ENCODE measurements around the gene LDB1. TPM values are rescaled to one million over a fixed set of nuclear protein-coding genes. Genes with fewer than 3 reads are reported as not detected.

LDB1 gene
- total RNA-seq, 1 experiment from 2014 or later, result 63.9 TPM

DNA sequence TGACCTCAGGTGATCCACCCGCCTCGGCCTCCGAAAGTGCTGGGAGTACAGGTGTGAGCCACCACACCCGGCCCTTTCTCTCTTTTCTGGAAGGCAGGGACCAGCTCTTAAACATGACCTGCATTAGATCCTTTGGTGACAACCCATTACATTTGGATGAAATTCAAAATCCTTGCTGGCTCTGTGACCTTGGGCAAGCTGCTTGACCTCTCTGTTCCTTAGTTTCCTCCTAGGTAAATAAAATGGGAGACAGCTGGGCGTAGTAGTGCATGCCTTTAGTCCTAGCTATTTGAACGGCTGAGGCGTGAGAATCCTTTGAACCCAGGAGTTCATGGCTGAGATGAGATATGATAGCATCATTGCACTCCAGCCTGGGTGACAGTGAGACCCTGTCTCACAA, 23.7 kb downstream of the LDB1 start:
- H3K4me3 ChIP-seq (replicated peaks in 1 of 2; ENCODE audit: low read depth in 1 of 2, low read length in 2 of 2), result no peak overlapping the region
- no peaks in the 10 kb centered on the region for H3K9me2 ChIP-seq (ENCODE audit: insufficient read depth)
- no peak overlapping the region for H2AFZ ChIP-seq (ENCODE audit: low read depth, low read length, poor library complexity, severe bottlenecking)
- no peak overlapping the region for H3K9ac ChIP-seq (ENCODE audit: low read length)
- H3K27ac ChIP-seq (ENCODE audit: low read depth, low read length), result no peak overlapping the region
- H4K20me1 ChIP-seq (ENCODE audit: insufficient read depth), result no peaks in the 10 kb centered on the region
- H3K9me3 ChIP-seq (ENCODE audit: control insufficient read depth in 1 of 2, insufficient read depth in 1 of 2, low read depth in 1 of 2, low read length in 2 of 2), result no peaks in the 10 kb centered on the region
- intact Hi-C loops (cut with micrococcal nuclease), result no loop called here
- no peaks in the 10 kb centered on the region for H3K36me3 ChIP-seq (ENCODE audit: control insufficient read depth in 1 of 2, insufficient read depth in 2 of 2, low read length in 2 of 2)
- no peaks in the 10 kb centered on the region for H3K79me2 ChIP-seq (ENCODE audit: insufficient read depth, low read length)
- ChIA-PET CTCF (no interaction called here), RAD21 (ENCODE audit: low non-redundant PET in 1 of 2, low total read pairs in 2 of 2, uncharacterized antibody in 2 of 2, unreplicated experiment in 2 of 2) (no interaction called here), POLR2A (no interaction called here)
- BruUV-seq (replicated peaks), result no TSS peak
- DNase-seq (ENCODE audit: low read depth, low spot score), result no peak
- no peak overlapping the region for H3K4me2 ChIP-seq (ENCODE audit: low read length)
- no peaks in the 10 kb centered on the region for H3K27me3 ChIP-seq (ENCODE audit: insufficient read depth, low read length)
- TF ChIP-seq EZH2 (IDR thresholded peaks at IDR 0.05), result no peak
- no peaks in the 10 kb centered on the region for H3K4me1 ChIP-seq (ENCODE audit: control insufficient read depth in 1 of 2, insufficient read depth in 2 of 2, low read length in 2 of 2)
- no peak for ATAC-seq

DNA sequence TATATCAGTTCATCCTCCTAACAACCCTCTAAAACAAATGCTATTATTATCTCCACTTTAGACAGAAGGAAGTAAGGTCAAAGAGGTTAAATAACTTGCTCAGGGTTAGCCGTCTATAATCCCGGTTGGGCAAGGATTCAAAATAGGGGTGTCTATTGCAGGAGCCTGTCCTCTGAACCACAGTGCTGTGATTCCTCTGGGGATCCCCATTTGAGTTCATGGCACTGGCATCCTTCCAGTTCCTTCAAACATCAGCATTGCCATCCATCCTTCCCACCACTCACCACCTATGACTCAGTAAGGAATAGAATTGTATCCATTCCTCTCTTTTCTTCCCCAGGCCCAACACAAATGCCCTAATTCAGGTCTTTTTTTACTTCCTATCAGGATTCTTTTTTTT, 29.4 kb downstream of the LDB1 start:
- no peaks in the 10 kb centered on the region for H3K27me3 ChIP-seq (ENCODE audit: insufficient read depth, low read length)
- no peak overlapping the region for H2AFZ ChIP-seq (ENCODE audit: low read depth, low read length, poor library complexity, severe bottlenecking)
- TF ChIP-seq, protein P1, sequence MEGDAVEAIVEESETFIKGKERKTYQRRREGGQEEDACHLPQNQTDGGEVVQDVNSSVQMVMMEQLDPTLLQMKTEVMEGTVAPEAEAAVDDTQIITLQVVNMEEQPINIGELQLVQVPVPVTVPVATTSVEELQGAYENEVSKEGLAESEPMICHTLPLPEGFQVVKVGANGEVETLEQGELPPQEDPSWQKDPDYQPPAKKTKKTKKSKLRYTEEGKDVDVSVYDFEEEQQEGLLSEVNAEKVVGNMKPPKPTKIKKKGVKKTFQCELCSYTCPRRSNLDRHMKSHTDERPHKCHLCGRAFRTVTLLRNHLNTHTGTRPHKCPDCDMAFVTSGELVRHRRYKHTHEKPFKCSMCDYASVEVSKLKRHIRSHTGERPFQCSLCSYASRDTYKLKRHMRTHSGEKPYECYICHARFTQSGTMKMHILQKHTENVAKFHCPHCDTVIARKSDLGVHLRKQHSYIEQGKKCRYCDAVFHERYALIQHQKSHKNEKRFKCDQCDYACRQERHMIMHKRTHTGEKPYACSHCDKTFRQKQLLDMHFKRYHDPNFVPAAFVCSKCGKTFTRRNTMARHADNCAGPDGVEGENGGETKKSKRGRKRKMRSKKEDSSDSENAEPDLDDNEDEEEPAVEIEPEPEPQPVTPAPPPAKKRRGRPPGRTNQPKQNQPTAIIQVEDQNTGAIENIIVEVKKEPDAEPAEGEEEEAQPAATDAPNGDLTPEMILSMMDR (IDR thresholded peaks at IDR 0.05 in 2 of 3, conservative IDR thresholded peaks at IDR 0.05 in 1 of 3; ENCODE audit: borderline replicate concordance in 1 of 3, insufficient read depth in 1 of 3, low read depth in 2 of 3, low read length in 2 of 3), result no peak
- TF ChIP-seq POLR2AphosphoS5 (IDR thresholded peaks at IDR 0.05; ENCODE audit: low read depth, low read length) (no peak), SIN3A (IDR thresholded peaks at IDR 0.05; ENCODE audit: low read depth) (no peak), FOSL1 (IDR thresholded peaks at IDR 0.05; ENCODE audit: low read depth) (no peak), ELF1 (IDR thresholded peaks at IDR 0.05; ENCODE audit: borderline replicate concordance, low read depth) (no peak), JUND (IDR thresholded peaks at IDR 0.05) (no peak), POLR2A (IDR thresholded peaks at IDR 0.05; ENCODE audit: borderline replicate concordance, extremely low read depth, insufficient read depth, insufficient read length) (no peak)
- TF ChIP-seq, protein P2, sequence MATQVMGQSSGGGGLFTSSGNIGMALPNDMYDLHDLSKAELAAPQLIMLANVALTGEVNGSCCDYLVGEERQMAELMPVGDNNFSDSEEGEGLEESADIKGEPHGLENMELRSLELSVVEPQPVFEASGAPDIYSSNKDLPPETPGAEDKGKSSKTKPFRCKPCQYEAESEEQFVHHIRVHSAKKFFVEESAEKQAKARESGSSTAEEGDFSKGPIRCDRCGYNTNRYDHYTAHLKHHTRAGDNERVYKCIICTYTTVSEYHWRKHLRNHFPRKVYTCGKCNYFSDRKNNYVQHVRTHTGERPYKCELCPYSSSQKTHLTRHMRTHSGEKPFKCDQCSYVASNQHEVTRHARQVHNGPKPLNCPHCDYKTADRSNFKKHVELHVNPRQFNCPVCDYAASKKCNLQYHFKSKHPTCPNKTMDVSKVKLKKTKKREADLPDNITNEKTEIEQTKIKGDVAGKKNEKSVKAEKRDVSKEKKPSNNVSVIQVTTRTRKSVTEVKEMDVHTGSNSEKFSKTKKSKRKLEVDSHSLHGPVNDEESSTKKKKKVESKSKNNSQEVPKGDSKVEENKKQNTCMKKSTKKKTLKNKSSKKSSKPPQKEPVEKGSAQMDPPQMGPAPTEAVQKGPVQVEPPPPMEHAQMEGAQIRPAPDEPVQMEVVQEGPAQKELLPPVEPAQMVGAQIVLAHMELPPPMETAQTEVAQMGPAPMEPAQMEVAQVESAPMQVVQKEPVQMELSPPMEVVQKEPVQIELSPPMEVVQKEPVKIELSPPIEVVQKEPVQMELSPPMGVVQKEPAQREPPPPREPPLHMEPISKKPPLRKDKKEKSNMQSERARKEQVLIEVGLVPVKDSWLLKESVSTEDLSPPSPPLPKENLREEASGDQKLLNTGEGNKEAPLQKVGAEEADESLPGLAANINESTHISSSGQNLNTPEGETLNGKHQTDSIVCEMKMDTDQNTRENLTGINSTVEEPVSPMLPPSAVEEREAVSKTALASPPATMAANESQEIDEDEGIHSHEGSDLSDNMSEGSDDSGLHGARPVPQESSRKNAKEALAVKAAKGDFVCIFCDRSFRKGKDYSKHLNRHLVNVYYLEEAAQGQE (IDR thresholded peaks at IDR 0.05; ENCODE audit: low read depth), result no peak
- H3K9me2 ChIP-seq (ENCODE audit: insufficient read depth), result no peaks in the 10 kb centered on the region
- no peak overlapping the region for H3K9ac ChIP-seq (ENCODE audit: low read length)
- no peak overlapping the region for H3K4me2 ChIP-seq (ENCODE audit: low read length)
- POLR2A ChIA-PET, result no interaction called here
- ATAC-seq (no peak), DNase-seq (ENCODE audit: low read depth, low spot score) (no peak)
- H3K4me3 ChIP-seq (replicated peaks in 1 of 2; ENCODE audit: low read depth in 1 of 2, low read length in 2 of 2), result no peak overlapping the region
- no peaks in the 10 kb centered on the region for H3K79me2 ChIP-seq (ENCODE audit: insufficient read depth, low read length)
- no peaks in the 10 kb centered on the region for H4K20me1 ChIP-seq (ENCODE audit: insufficient read depth)
- no TSS peak for BruUV-seq (replicated peaks)
- H3K9me3 ChIP-seq (ENCODE audit: control insufficient read depth in 1 of 2, insufficient read depth in 1 of 2, low read depth in 1 of 2, low read length in 2 of 2), result no peaks in the 10 kb centered on the region
- H3K36me3 ChIP-seq (ENCODE audit: control insufficient read depth in 1 of 2, insufficient read depth in 2 of 2, low read length in 2 of 2), result no peaks in the 10 kb centered on the region
- CTCF ChIA-PET, result no interaction called here
- H3K4me1 ChIP-seq (ENCODE audit: control insufficient read depth in 1 of 2, insufficient read depth in 2 of 2, low read length in 2 of 2), result no peaks in the 10 kb centered on the region
- RAD21 ChIA-PET (ENCODE audit: low non-redundant PET in 1 of 2, low total read pairs in 2 of 2, uncharacterized antibody in 2 of 2, unreplicated experiment in 2 of 2), result no interaction called here
- no peak overlapping the region for H3K27ac ChIP-seq (ENCODE audit: low read depth, low read length)
- intact Hi-C loops (cut with micrococcal nuclease), result no loop called here

All from HCT116 (cell line).